Superior temporal gyrus (tissue), 1 donor: ENCODE results near the gene DENND6B.
A peak's percentile ranks its signal among the peaks of the same experiment; 100 is the strongest.
"Not testable (repeated sequence)": the region's sequence is repeated elsewhere in the genome, so short reads cannot be mapped to it uniquely, and the experiment has no call there.

ENCODE experiments used
- DNase-seq: peaks from one replicate; pipeline ENCODE4 v3.0.0-alpha.2; 2016; ENCODE audit errors: extremely low spot score

Gene DENND6B

GRCh38 chr22:50326956-50327710 lies at the start of gene DENND6B:
DENND6B (minus strand) TSS chr22:50327012; CDS start chr22:50326988, 24 bp downstream.
- peak; percentile 85 for DNase-seq

GRCh38 chr22:50376085-50376651 lies 49.4 kb upstream of the DENND6B start:
- DNase-seq, result no peak

- DNase-seq, result no peak
Measured at GRCh38 chr22:50371101-50371648, 44.4 kb upstream of the DENND6B start.

GRCh38 chr22:50367778-50368500 lies 41.1 kb upstream of the DENND6B start:
- no peak for DNase-seq

- DNase-seq, result not testable (repeated sequence)
Measured at GRCh38 chr22:50363803-50364194, 37.0 kb upstream of the DENND6B start.

GRCh38 chr22:50363166-50363802 lies 36.5 kb upstream of the DENND6B start:
- DNase-seq, result peak; percentile 48

- no peak for DNase-seq
Measured at GRCh38 chr22:50361688-50362087, 34.9 kb upstream of the DENND6B start.

- DNase-seq, result peak; percentile 13
Measured at GRCh38 chr22:50361222-50361621, 34.4 kb upstream of the DENND6B start.

GRCh38 chr22:50360578-50360977 lies 33.8 kb upstream of the DENND6B start:
- no peak for DNase-seq

GRCh38 chr22:50357756-50358155 lies 30.9 kb upstream of the DENND6B start:
- DNase-seq, result no peak

GRCh38 chr22:50357222-50357621 lies 30.4 kb upstream of the DENND6B start:
- DNase-seq, result no peak

- no peak for DNase-seq
Measured at GRCh38 chr22:50356186-50356585, 29.4 kb upstream of the DENND6B start.

GRCh38 chr22:50348058-50348457 lies 21.2 kb upstream of the DENND6B start:
- DNase-seq, result peak; percentile 9

GRCh38 chr22:50347157-50347556 lies 20.3 kb upstream of the DENND6B start:
- DNase-seq, result no peak

- no peak for DNase-seq
Measured at GRCh38 chr22:50346470-50346869, 19.7 kb upstream of the DENND6B start.

GRCh38 chr22:50343541-50343935 lies 16.7 kb upstream of the DENND6B start:
- no peak for DNase-seq

- peak; percentile 71 for DNase-seq
Measured at GRCh38 chr22:50342651-50343540, 16.1 kb upstream of the DENND6B start, which contains the start of gene PPP6R2. PPP6R2 (plus strand) TSS chr22:50343327; CDS start chr22:50393909, 50,582 bp downstream.

- peak; percentile 96 for DNase-seq
Measured at GRCh38 chr22:50341977-50342650, 15.3 kb upstream of the DENND6B start.

GRCh38 chr22:50339945-50340879 lies 13.4 kb upstream of the DENND6B start:
- no peak for DNase-seq
